ENCODE data around the gene TFF3.

DNA sequence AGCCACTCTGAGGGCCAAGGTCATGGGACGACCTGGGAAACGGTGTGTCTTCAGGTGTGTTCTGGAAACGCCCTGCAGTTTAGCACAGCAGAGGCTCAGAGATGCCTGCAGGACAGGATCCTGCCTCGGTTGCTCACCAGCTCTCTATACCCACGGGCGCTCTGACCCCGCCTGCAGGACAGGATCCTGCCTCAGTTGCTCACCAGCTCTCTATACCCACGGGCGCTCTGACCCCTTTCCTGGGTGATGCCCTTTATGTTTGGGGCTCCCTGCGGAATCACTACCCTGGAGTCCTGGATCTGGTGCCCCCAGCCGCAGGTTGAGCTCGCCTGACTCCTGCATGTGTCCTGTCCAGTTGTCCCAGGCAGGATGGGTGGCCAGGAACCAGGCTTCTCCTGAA lies 32.5 kb downstream of the TFF3 start:
- TF ChIP-seq, protein P1, sequence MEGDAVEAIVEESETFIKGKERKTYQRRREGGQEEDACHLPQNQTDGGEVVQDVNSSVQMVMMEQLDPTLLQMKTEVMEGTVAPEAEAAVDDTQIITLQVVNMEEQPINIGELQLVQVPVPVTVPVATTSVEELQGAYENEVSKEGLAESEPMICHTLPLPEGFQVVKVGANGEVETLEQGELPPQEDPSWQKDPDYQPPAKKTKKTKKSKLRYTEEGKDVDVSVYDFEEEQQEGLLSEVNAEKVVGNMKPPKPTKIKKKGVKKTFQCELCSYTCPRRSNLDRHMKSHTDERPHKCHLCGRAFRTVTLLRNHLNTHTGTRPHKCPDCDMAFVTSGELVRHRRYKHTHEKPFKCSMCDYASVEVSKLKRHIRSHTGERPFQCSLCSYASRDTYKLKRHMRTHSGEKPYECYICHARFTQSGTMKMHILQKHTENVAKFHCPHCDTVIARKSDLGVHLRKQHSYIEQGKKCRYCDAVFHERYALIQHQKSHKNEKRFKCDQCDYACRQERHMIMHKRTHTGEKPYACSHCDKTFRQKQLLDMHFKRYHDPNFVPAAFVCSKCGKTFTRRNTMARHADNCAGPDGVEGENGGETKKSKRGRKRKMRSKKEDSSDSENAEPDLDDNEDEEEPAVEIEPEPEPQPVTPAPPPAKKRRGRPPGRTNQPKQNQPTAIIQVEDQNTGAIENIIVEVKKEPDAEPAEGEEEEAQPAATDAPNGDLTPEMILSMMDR (IDR thresholded peaks at IDR 0.05; ENCODE audit: low read length) = no peak
- no peak for TF ChIP-seq EZH2 (optimal IDR thresholded peaks at IDR 0.05; ENCODE audit: low read depth, low read length)
- no peak for TF ChIP-seq EZH2phosphoT487 (IDR thresholded peaks at IDR 0.05; ENCODE audit: low read length)

Measured in MM.1S (cell line).